CD4-positive, alpha-beta T cell (primary cell): ENCODE measurements around the gene PTCHD4. TPM values are rescaled to one million over a fixed set of nuclear protein-coding genes. Genes with fewer than 3 reads are reported as not detected.

Experiments used
- ATAC-seq: fragments of 200-7000 bp; cut with Tn5 transposase; one replicate; pipeline ENCODE4 v1.10.0; 2022; ENCODE audit warnings: mild to moderate bottlenecking; ENCODE audit not compliant: poor library complexity
- CTCF ChIA-PET: fragments of 350-600 bp; sonication (Branson Sonifier 250); formaldehyde crosslinking; loops from one replicate; lab custom pipeline; 2021; ENCODE audit warnings: antibody characterized with exemption, inconsistent platforms; lab: Charles Lee
- POLR2A ChIA-PET: fragments of 350-600 bp; sonication (Branson Sonifier 250); formaldehyde crosslinking; loops from one replicate; lab custom pipeline; 2021; ENCODE audit warnings: antibody characterized with exemption, inconsistent platforms; lab: Charles Lee
- DNase-seq, 14 experiments: peaks; one replicate each; pipeline ENCODE4 v3.0.0-alpha.2; 2013 to 2020; ENCODE audit warnings: mixed read lengths in 2 of 14
- H3K27ac ChIP-seq, 2 donors: one replicate each; pipeline versions ENCODE4 v1.5.1 to v1.7.0; 2013; ENCODE audit warnings: low read length in 2 of 2, low read depth in 1 of 2, mild to moderate bottlenecking in 1 of 2
- H3K27me3 ChIP-seq, 2 experiments: 1 replicate in 1 of 2; 2 replicates in 1 of 2; pipeline versions ENCODE4 v1.6.1 to v1.7.0; 2013; ENCODE audit warnings: low read length in 2 of 2, control low read depth in 1 of 2, mild to moderate bottlenecking in 1 of 2, moderate library complexity in 1 of 2; ENCODE audit not compliant: insufficient read depth in 2 of 2, control insufficient read depth in 1 of 2
- H3K36me3 ChIP-seq: one replicate; pipeline ENCODE4 v1.6.1; 2013; ENCODE audit warnings: low read length, control low read depth; ENCODE audit not compliant: insufficient read depth
- H3K4me1 ChIP-seq: one replicate; pipeline ENCODE4 v1.6.1; 2013; ENCODE audit warnings: low read length, control low read depth; ENCODE audit not compliant: insufficient read depth
- H3K4me3 ChIP-seq: one replicate; pipeline ENCODE4 v1.5.1; 2013; ENCODE audit warnings: mild to moderate bottlenecking, low read length, moderate library complexity
- H3K9me3 ChIP-seq, 2 experiments: 1 replicate in 1 of 2; 2 replicates in 1 of 2; pipeline versions ENCODE4 v1.6.1 to v1.7.0; 2013; ENCODE audit warnings: low read length in 2 of 2, mild to moderate bottlenecking in 2 of 2, control low read depth in 1 of 2, moderate library complexity in 1 of 2; ENCODE audit not compliant: control insufficient read depth in 1 of 2, insufficient read depth in 1 of 2
- H3K27ac Mint-ChIP-seq: one replicate; pipeline ENCODE4 v1.8.0; 2020; ENCODE audit warnings: mixed read lengths
- H3K27me3 Mint-ChIP-seq: one replicate; pipeline ENCODE4 v1.8.0; 2021; ENCODE audit warnings: mixed read lengths
- H3K36me3 Mint-ChIP-seq: one replicate; pipeline ENCODE4 v1.8.0; 2021; ENCODE audit warnings: low read depth, mixed read lengths
- H3K4me1 Mint-ChIP-seq: one replicate; pipeline ENCODE4 v1.8.0; 2021; ENCODE audit warnings: low read depth, mixed read lengths
- H3K4me3 Mint-ChIP-seq: one replicate; pipeline ENCODE4 v1.8.0; 2020; ENCODE audit warnings: mild to moderate bottlenecking, mixed read lengths
- H3K9me3 Mint-ChIP-seq: one replicate; pipeline ENCODE4 v1.8.0; 2020; ENCODE audit warnings: mixed read lengths
- intact Hi-C, 2 experiments: fragments of 100-400 bp; cut with DNase I in 1 of 2; cut with micrococcal nuclease in 1 of 2; formaldehyde crosslinking; loops; one replicate each; pipeline versions ENCODE4 v1.15.1 to v1.9.0; 2023 to 2025; cut with DNase I, micrococcal nuclease
- total RNA-seq, 174 experiments: library from RNA in 2 of 174; stranded (reverse) in 2 of 174; gene quantifications; one replicate each; pipeline ENCODE4 v1.2.3 and lab custom pipeline; 2021 to 2026
- TF ChIP-seq, protein P1 (sequence below): fragments of 200-600 bp; IDR thresholded peaks from one replicate; pipeline ENCODE4 v1.8.0; 2022; ENCODE audit warnings: antibody characterized with exemption, mild to moderate bottlenecking

PTCHD4 gene
- total RNA-seq, 2 experiments from 2014 or later: not detected

DNA sequence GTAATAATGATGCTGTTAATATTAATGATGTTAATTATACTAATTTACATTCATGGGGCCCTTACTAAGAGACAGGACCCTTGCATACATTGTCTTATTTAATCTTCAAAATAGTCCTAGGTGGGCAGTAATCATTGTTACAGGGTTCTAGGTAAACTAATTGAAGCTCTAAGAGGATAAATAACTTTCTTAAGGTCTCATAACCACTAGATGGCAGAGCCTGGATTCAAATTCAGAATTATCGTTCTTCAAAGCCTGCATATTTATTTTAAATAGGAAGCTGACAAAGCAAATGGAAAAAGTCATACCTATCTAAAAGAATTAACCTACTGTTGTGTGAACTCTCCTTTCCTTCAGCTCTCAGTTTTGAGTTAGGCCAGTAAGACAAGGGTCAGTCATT, 23.5 kb downstream of the PTCHD4 start:
- ChIA-PET POLR2A (no interaction called here), CTCF (no interaction called here)
- Mint-ChIP-seq H3K4me1 (no peaks in the 10 kb centered on the region), H3K9me3 (no peaks in the 10 kb centered on the region), H3K27ac (no peak overlapping the region), H3K27me3 (no peaks in the 10 kb centered on the region), H3K36me3 (no peaks in the 10 kb centered on the region), H3K4me3 (no peak overlapping the region)
- ATAC-seq (no peak), DNase-seq (no peak)
- Histone ChIP-seq H3K27me3 (no peaks in the 10 kb centered on the region), H3K4me3 (no peak overlapping the region), H3K4me1 (no peaks in the 10 kb centered on the region), H3K36me3 (no peaks in the 10 kb centered on the region), H3K27ac (no peak overlapping the region), H3K9me3 (no peaks in the 10 kb centered on the region)
- TF ChIP-seq, protein P1, sequence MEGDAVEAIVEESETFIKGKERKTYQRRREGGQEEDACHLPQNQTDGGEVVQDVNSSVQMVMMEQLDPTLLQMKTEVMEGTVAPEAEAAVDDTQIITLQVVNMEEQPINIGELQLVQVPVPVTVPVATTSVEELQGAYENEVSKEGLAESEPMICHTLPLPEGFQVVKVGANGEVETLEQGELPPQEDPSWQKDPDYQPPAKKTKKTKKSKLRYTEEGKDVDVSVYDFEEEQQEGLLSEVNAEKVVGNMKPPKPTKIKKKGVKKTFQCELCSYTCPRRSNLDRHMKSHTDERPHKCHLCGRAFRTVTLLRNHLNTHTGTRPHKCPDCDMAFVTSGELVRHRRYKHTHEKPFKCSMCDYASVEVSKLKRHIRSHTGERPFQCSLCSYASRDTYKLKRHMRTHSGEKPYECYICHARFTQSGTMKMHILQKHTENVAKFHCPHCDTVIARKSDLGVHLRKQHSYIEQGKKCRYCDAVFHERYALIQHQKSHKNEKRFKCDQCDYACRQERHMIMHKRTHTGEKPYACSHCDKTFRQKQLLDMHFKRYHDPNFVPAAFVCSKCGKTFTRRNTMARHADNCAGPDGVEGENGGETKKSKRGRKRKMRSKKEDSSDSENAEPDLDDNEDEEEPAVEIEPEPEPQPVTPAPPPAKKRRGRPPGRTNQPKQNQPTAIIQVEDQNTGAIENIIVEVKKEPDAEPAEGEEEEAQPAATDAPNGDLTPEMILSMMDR: no peak
- intact Hi-C loops: no loop called here

DNA sequence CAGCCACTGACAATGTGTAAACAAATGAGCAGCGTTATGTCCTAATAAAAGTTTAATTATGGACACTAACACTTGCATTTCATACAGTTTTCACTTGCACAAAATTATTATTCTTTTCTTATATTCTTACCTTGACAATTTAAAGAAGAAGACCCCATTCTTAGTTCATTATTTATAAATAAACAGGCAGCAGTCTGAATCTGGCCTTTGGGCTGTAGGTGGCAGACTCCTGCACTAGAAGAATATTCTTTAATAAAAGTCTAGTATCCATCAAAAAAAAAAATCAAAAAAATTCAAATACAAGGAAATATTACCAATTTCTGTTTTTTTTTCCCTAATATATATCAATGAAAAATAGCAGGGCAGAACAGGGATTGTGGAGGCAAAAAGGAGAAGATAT, 24.8 kb downstream of the PTCHD4 start:
- TF ChIP-seq, protein P1: no peak
- Mint-ChIP-seq H3K4me3 (no peak overlapping the region), H3K27me3 (no peaks in the 10 kb centered on the region), H3K27ac (no peak overlapping the region), H3K36me3 (no peaks in the 10 kb centered on the region), H3K9me3 (no peaks in the 10 kb centered on the region), H3K4me1 (no peaks in the 10 kb centered on the region)
- Histone ChIP-seq H3K36me3 (no peaks in the 10 kb centered on the region), H3K9me3 (no peaks in the 10 kb centered on the region), H3K4me3 (no peak overlapping the region), H3K27ac (no peak overlapping the region), H3K27me3 (no peaks in the 10 kb centered on the region), H3K4me1 (no peaks in the 10 kb centered on the region)
- ChIA-PET CTCF (no interaction called here), POLR2A (no interaction called here)
- ATAC-seq (no peak), DNase-seq (no peak)
- intact Hi-C loops: no loop called here

DNA sequence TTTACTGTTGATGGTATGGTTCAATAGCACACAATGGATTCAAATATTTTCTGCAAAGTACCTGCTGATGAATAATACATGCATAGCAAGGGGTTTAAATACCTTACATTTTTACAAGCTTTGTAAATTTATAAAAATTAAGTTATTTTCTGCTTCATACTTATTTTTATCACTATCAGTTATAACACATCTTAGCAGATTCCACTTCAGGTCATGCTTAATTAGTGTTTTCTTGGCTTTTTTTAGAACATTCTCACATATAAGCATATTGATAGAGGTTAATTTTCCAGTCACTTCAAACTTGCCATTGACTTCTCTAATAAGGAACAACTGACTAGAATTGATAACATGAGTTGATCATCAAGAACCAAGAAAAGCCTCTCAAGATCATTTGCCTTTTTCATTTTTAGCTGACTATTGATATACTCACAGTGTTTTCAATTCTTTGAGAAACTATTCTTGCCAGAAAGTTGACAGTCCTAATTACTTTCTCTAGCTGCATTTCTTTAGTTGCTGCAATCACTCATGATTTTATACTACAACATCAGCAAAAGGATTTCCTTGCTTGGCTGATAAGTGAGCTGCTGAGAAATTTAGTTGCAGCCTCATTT, 25.8 kb downstream of the PTCHD4 start:
- Mint-ChIP-seq H3K4me3 (no peak overlapping the region), H3K27ac (no peak overlapping the region), H3K36me3 (no peaks in the 10 kb centered on the region), H3K9me3 (no peaks in the 10 kb centered on the region), H3K27me3 (no peaks in the 10 kb centered on the region), H3K4me1 (no peaks in the 10 kb centered on the region)
- no peaks in the 10 kb centered on the region for H3K9me3 ChIP-seq
- H3K36me3 ChIP-seq: no peaks in the 10 kb centered on the region
- no peak for DNase-seq
- CTCF ChIA-PET: no interaction called here
- intact Hi-C loops: no loop called here
- no peak for ATAC-seq
- H3K4me3 ChIP-seq: no peak overlapping the region
- no peaks in the 10 kb centered on the region for H3K27me3 ChIP-seq
- POLR2A ChIA-PET: no interaction called here
- TF ChIP-seq, protein P1: no peak
- no peaks in the 10 kb centered on the region for H3K4me1 ChIP-seq
- no peak overlapping the region for H3K27ac ChIP-seq
